Neuronal stem cell (in vitro differentiated cells): ENCODE data around the gene TMEM51.

Experiments used
- DNase-seq: peaks from one replicate; pipeline ENCODE4 v3.0.0-alpha.2; 2013; ENCODE audit warnings: low spot score
- H2AFZ ChIP-seq: one replicate; pipeline ENCODE4 v1.6.1; 2013; ENCODE audit warnings: mild to moderate bottlenecking, low read length, inconsistent platforms
- H2AK5ac ChIP-seq: 2 replicates; pipeline ENCODE4 v1.6.1; 2013; ENCODE audit warnings: low read depth, mild to moderate bottlenecking, inconsistent platforms, low read length, moderate library complexity, mixed read lengths
- H2BK120ac ChIP-seq: 2 replicates; pipeline ENCODE4 v1.6.1; 2013; ENCODE audit warnings: low read depth, mild to moderate bottlenecking, inconsistent platforms, low read length, moderate library complexity, mixed read lengths
- H2BK12ac ChIP-seq: one replicate; pipeline ENCODE4 v1.6.1; 2013; ENCODE audit warnings: low read length, inconsistent platforms
- H2BK15ac ChIP-seq: 2 replicates; pipeline ENCODE4 v1.6.1; 2013; ENCODE audit warnings: mild to moderate bottlenecking, low read length, inconsistent platforms, mixed read lengths
- H2BK5ac ChIP-seq: one replicate; pipeline ENCODE4 v1.6.1; 2013; ENCODE audit warnings: inconsistent platforms, mild to moderate bottlenecking, low read length, moderate library complexity
- H3K14ac ChIP-seq: one replicate; pipeline ENCODE4 v1.6.1; 2013; ENCODE audit warnings: low read length, inconsistent platforms
- H3K18ac ChIP-seq: 2 replicates; pipeline ENCODE4 v1.6.1; 2013; ENCODE audit warnings: low read length, inconsistent platforms
- H3K23ac ChIP-seq: 2 replicates; pipeline ENCODE4 v1.6.1; 2013; ENCODE audit warnings: low read depth, mild to moderate bottlenecking, mixed read lengths, low read length, inconsistent platforms; ENCODE audit not compliant: poor library complexity
- H3K27ac ChIP-seq: replicated peaks from 3 replicates; pipeline ENCODE4 v1.5.1; 2013; ENCODE audit warnings: low read length, inconsistent platforms
- H3K27me3 ChIP-seq, 3 experiments: 2 replicates each; pipeline ENCODE4 v1.6.1; 2013; ENCODE audit warnings: low read length in 3 of 3, mild to moderate bottlenecking in 2 of 3, inconsistent platforms in 1 of 3, low read depth in 1 of 3, mixed read lengths in 1 of 3, moderate library complexity in 1 of 3; ENCODE audit not compliant: control insufficient read depth in 3 of 3, insufficient read depth in 3 of 3
- H3K36me3 ChIP-seq, 2 donors: replicated peaks in 1 of 2; 2 replicates each; pipeline ENCODE4 v1.6.1; 2013; ENCODE audit warnings: low read length in 2 of 2; ENCODE audit not compliant: control insufficient read depth in 2 of 2, insufficient read depth in 2 of 2
- H3K4ac ChIP-seq: 2 replicates; pipeline ENCODE4 v1.6.1; 2013; ENCODE audit warnings: inconsistent platforms, mild to moderate bottlenecking, low read length, moderate library complexity
- H3K4me1 ChIP-seq, 2 donors: 1 replicate in 1 of 2; 2 replicates in 1 of 2; pipeline ENCODE4 v1.6.1; 2013; ENCODE audit warnings: low read length in 2 of 2, low read depth in 1 of 2; ENCODE audit not compliant: control insufficient read depth in 2 of 2, insufficient read depth in 1 of 2
- H3K4me2 ChIP-seq: one replicate; pipeline ENCODE4 v1.6.1; 2013; ENCODE audit warnings: mild to moderate bottlenecking, low read length, inconsistent platforms; ENCODE audit not compliant: insufficient read depth, poor library complexity, severe bottlenecking
- H3K4me3 ChIP-seq, 2 donors: 2 replicates each; pipeline ENCODE4 v1.5.1; 2013; ENCODE audit warnings: low read length in 2 of 2, mild to moderate bottlenecking in 2 of 2, inconsistent platforms in 1 of 2, moderate library complexity in 1 of 2
- H3K79me1 ChIP-seq: one replicate; pipeline ENCODE4 v1.6.1; 2013; ENCODE audit warnings: low read depth, mild to moderate bottlenecking, inconsistent platforms, low read length, moderate library complexity
- H3K9ac ChIP-seq: one replicate; pipeline ENCODE4 v1.6.1; 2013; ENCODE audit warnings: mild to moderate bottlenecking, low read depth, low read length, inconsistent platforms; ENCODE audit not compliant: poor library complexity
- H3K9me3 ChIP-seq, 2 donors: replicated peaks in 1 of 2; 2 replicates each; pipeline versions ENCODE3 to v1.6.1; 2013; ENCODE audit warnings: low read length in 2 of 2, mild to moderate bottlenecking in 2 of 2, inconsistent platforms in 1 of 2, low read depth in 1 of 2, mixed read lengths in 1 of 2, moderate library complexity in 1 of 2; ENCODE audit not compliant: control insufficient read depth in 2 of 2, insufficient read depth in 1 of 2
- H4K8ac ChIP-seq: one replicate; pipeline ENCODE4 v1.6.1; 2013; ENCODE audit warnings: low read depth, mild to moderate bottlenecking, inconsistent platforms, low read length, moderate library complexity
- H4K91ac ChIP-seq: one replicate; pipeline ENCODE4 v1.6.1; 2013; ENCODE audit warnings: low read length, low read depth, mild to moderate bottlenecking, inconsistent platforms; ENCODE audit not compliant: poor library complexity
- WGBS, 2 donors: extraction: QIAGEN DNeasy Blood & Tissue Kit; methylation state at CpG; one replicate each; pipeline ENCODE4 v1.1.7; 2013; ENCODE audit warnings: missing lambda C conversion rate in 2 of 2, mixed read lengths in 1 of 2; ENCODE audit not compliant: insufficient read length in 2 of 2, insufficient replicate concordance in 1 of 2; ENCODE audit errors: extremely low coverage in 2 of 2; 5-methylcytosine and 5-hydroxymethylcytosine counted together

TMEM51 gene

GRCh38 chr1:15198684-15199083 is 45.1 kb downstream of the TMEM51 start:
- no peak for DNase-seq

GRCh38 chr1:15201221-15201620 is 47.7 kb downstream of the TMEM51 start:
- Histone ChIP-seq H3K18ac (no peak overlapping the region), H2BK120ac (no peak overlapping the region), H3K79me1 (no peaks in the 10 kb centered on the region), H2AK5ac (no peak overlapping the region), H3K27ac (no peak overlapping the region), H2AFZ (no peak overlapping the region), H2BK12ac (no peak overlapping the region), H2BK5ac (no peak overlapping the region), H3K4me1 (peaks cover 14 to 27% of the 10 kb centered on the region in 2 donors), H3K14ac (no peak overlapping the region), H4K91ac (no peak overlapping the region), H3K4me2 (no peak overlapping the region), H3K27me3 (no peaks in the 10 kb centered on the region), H3K36me3 (no peaks in the 10 kb centered on the region), H3K23ac (no peak overlapping the region), H3K9me3 (no peaks in the 10 kb centered on the region), H3K4me3 (no peak overlapping the region), H4K8ac (no peak overlapping the region), H3K9ac (no peak overlapping the region), H2BK15ac (no peak overlapping the region), H3K4ac (no peak overlapping the region)
- DNase-seq = no peak
- WGBS, 2 donors = no CpG with 5 or more reads among the region's 4 CpGs

More at GRCh38 chr1:15198684-15199083, 45.1 kb downstream of the TMEM51 start:
- H3K14ac ChIP-seq = no peak overlapping the region
- H3K9ac ChIP-seq = no peak overlapping the region
- H2BK120ac ChIP-seq = no peak overlapping the region
- H2AK5ac ChIP-seq = no peak overlapping the region
- H4K8ac ChIP-seq = no peak overlapping the region
- H3K9me3 ChIP-seq = no peaks in the 10 kb centered on the region
- no peak overlapping the region for H3K4me2 ChIP-seq
- no peaks in the 10 kb centered on the region for H3K36me3 ChIP-seq
- H3K27me3 ChIP-seq = no peaks in the 10 kb centered on the region
- no peak overlapping the region for H4K91ac ChIP-seq
- no peak overlapping the region for H2AFZ ChIP-seq
- no peak overlapping the region for H3K4ac ChIP-seq
- no peak overlapping the region for H2BK5ac ChIP-seq
- no peak overlapping the region for H2BK12ac ChIP-seq
- no peak overlapping the region for H3K27ac ChIP-seq
- peak overlapping the region; percentile 5 for H3K18ac ChIP-seq
- H3K4me1 ChIP-seq = peaks cover 13 to 16% of the 10 kb centered on the region in 2 donors
- H3K23ac ChIP-seq = no peak overlapping the region
- H2BK15ac ChIP-seq = no peak overlapping the region
- WGBS, 2 donors = no CpG with 5 or more reads among the region's 8 CpGs
- H3K79me1 ChIP-seq = no peaks in the 10 kb centered on the region
- no peak overlapping the region for H3K4me3 ChIP-seq

- peaks cover 16 to 31% of the 10 kb centered on the region in 2 donors for H3K4me1 ChIP-seq
- no peak overlapping the region for H2BK12ac ChIP-seq
- H4K91ac ChIP-seq = no peak overlapping the region
- no CpG with 5 or more reads among the region's 13 CpGs for WGBS, 2 donors
- no peaks in the 10 kb centered on the region for H3K27me3 ChIP-seq
- no peak overlapping the region for H3K18ac ChIP-seq
- H3K36me3 ChIP-seq = no peaks in the 10 kb centered on the region
- H2AK5ac ChIP-seq = no peak overlapping the region
- H3K14ac ChIP-seq = no peak overlapping the region
- H3K4ac ChIP-seq = no peak overlapping the region
- no peaks in the 10 kb centered on the region for H3K9me3 ChIP-seq
- H3K27ac ChIP-seq = no peak overlapping the region
- no peak overlapping the region for H2AFZ ChIP-seq
- no peak overlapping the region for H3K9ac ChIP-seq
- H3K4me3 ChIP-seq = no peak overlapping the region
- no peak overlapping the region for H4K8ac ChIP-seq
- DNase-seq = no peak
- H2BK5ac ChIP-seq = no peak overlapping the region
- H2BK120ac ChIP-seq = no peak overlapping the region
- no peak overlapping the region for H2BK15ac ChIP-seq
- H3K23ac ChIP-seq = no peak overlapping the region
- H3K79me1 ChIP-seq = no peaks in the 10 kb centered on the region
- H3K4me2 ChIP-seq = no peak overlapping the region
Observed at GRCh38 chr1:15201849-15202551, 48.5 kb downstream of the TMEM51 start.

- Histone ChIP-seq H2BK12ac (no peak overlapping the region), H3K27me3 (no peaks in the 10 kb centered on the region), H3K4me3 (no peak overlapping the region), H3K9ac (no peak overlapping the region), H3K79me1 (no peaks in the 10 kb centered on the region), H3K36me3 (no peaks in the 10 kb centered on the region), H2BK15ac (peak overlapping the region; percentile 22), H3K23ac (no peak overlapping the region), H2BK120ac (no peak overlapping the region), H3K27ac (no peak overlapping the region), H3K4ac (no peak overlapping the region), H3K18ac (no peak overlapping the region), H2AFZ (no peak overlapping the region), H3K4me1 (peaks cover 17 to 35% of the 10 kb centered on the region in 2 donors), H4K8ac (no peak overlapping the region), H3K9me3 (no peaks in the 10 kb centered on the region), H2AK5ac (no peak overlapping the region), H3K14ac (no peak overlapping the region), H3K4me2 (no peak overlapping the region), H4K91ac (no peak overlapping the region), H2BK5ac (no peak overlapping the region)
- WGBS, 2 donors = no CpG with 5 or more reads among the region's 7 CpGs
- DNase-seq = no peak
Observed at GRCh38 chr1:15204931-15205330, 51.4 kb downstream of the TMEM51 start.
